ENCODE results near the gene DYRK3.

DYRK3 gene

GRCh38 chr1:206684478-206685333 is 49.4 kb downstream of the DYRK3 start, which contains the start of gene MAPKAPK2:
Gene MAPKAPK2 (plus strand): TSS chr1:206684905. CDS start chr1:206685230, 325 bp downstream.
- DNase-seq, result peak; percentile 75 to 77

GRCh38 chr1:206685334-206685768 is 50.0 kb downstream of the DYRK3 start:
- DNase-seq, result peak in 1 of 2 donors; percentile 34

DNA sequence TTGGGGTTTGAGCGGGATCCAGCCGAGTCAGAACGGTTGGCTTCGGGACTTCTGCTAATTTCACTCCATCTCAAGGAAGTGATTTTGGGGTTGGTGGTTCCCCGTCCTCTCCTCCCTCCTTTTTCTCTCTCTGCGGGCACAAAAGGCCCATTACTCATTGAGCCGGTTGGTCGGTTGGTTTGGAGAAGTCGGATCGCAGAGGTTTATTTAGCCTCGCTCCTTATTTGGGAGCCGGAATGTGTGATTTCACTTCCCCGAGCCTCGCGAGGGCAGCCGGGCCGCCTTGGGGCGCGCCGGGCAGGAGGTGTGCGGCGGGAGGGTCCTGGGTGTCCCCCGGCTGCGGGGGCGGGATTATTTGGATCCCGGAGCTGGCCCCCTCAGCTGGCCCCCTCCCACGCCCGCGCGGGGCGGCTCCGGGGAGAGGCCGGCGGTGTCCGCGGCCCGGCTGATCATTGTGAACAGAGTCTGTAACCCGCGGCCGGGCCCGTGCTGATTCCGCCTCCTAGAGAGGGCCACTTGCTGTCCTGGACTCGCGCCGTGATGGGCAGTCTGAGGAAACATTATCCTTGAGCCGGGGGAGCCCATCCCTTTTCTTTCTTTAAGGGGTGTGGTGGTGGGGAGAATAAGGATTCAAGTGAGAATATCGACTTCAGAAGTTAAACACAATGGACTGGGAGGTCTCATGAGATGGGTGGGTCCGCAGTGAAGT is 50.6 kb downstream of the DYRK3 start:
- DNase-seq, result peak; percentile 64 to 74

- peak in 1 of 2 donors; percentile 65 for DNase-seq
These were observed 51.3 kb downstream of the DYRK3 start for GRCh38 chr1:206686478-206687249.

GRCh38 chr1:206687251-206687914 is 52.0 kb downstream of the DYRK3 start:
- DNase-seq, result no peak

- DNase-seq, result no peak
These were observed 52.6 kb downstream of the DYRK3 start for GRCh38 chr1:206687915-206688442.

DNA sequence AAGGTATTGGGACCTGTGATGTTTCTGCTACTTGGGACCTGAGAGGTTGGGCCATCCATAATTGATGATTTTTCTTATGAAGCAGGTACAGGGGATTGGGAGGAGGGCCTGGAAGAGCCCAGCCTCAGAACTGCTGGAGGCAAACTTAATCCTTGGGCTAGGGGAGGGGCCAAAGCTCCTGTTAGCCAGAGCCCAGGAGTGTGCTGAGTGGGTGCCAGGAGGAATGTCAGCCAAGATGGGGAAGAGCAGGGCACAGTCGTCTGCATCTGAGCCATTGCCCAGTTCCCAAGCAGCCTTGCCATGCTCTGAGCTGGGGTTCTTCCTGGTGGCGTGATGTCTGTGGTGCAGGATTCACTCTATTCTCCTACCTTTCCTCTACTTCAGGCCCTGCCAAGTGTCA is 55.2 kb downstream of the DYRK3 start:
- no peak for DNase-seq

DNA sequence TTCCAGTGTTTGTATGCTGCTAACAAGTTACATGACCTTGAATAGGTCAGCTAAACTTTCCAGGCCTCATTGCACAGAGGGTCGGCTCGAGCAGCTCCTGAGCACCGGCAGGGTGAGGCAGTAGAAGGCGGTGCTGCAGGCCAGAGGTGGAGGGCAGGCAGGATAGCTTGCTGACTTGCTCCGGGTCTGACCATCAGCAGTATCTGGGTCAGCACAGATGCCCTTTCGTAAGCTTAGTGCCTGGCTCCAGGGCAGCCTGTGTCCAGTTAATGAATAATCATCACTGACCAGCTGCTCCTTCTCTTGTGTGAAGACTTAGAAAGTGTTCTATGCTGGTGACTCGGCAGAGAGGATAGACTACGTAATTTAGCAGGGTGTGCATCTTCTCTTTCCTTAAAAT is 56.3 kb downstream of the DYRK3 start:
- DNase-seq, result no peak

- no peak for DNase-seq
These were observed 57.7 kb downstream of the DYRK3 start for GRCh38 chr1:206693029-206693428.

DNA sequence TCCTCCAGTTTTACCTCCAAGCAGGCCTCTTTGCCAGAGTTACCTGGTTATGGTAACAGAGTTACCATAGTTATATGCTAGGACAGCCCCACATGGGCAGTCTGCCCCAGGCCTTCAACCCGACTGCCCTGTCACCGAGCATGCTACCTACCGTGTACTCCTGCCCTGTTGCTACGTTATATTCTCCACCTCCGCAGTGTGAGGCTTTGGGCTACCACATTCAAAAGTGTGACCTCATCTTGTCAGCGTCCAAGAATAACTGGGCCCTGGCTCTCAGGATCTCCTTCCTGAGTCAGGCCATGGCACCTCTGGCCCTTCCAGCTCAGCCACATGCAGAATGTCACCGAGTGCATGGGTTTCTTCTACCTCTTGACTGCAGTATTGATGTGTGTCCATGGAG is 58.3 kb downstream of the DYRK3 start:
- no peak for DNase-seq

GRCh38 chr1:206694171-206695124 is 59.1 kb downstream of the DYRK3 start:
- no peak for DNase-seq

GRCh38 chr1:206695733-206696132 is 60.4 kb downstream of the DYRK3 start:
- no peak for DNase-seq

- no peak for DNase-seq
These were observed 61.7 kb downstream of the DYRK3 start for GRCh38 chr1:206696812-206697585.

DNA sequence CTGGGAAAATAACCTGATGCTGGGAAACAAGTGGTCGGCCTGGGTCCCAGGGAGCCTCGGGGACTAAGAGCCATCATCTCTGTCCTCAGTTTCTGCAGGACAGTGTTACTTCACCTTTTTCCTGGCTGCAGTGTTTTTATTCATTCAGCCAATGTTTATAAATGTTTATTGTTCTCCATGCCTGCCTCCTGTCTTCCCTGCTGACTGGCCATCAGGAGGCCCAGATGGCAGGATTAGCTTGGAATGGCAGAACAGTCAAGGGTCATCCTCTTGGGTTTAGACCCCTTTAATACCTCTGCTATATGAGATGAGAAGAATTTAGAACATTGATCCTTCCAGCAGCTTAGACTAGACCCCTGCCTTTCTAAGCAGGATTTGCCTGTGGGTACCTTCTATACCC is 62.7 kb downstream of the DYRK3 start:
- no peak for DNase-seq

Measured in CD4-positive, alpha-beta T cell treated with Interleukin-4 for 1 hour (primary cell).